Measurements from ENCODE around the gene STARD9. TPM values are rescaled to one million over a fixed set of nuclear protein-coding genes. Genes with fewer than 3 reads are reported as not detected.

Gene STARD9
- polyA plus RNA-seq, 3 donors = 0.39 TPM; not detected in 2

DNA sequence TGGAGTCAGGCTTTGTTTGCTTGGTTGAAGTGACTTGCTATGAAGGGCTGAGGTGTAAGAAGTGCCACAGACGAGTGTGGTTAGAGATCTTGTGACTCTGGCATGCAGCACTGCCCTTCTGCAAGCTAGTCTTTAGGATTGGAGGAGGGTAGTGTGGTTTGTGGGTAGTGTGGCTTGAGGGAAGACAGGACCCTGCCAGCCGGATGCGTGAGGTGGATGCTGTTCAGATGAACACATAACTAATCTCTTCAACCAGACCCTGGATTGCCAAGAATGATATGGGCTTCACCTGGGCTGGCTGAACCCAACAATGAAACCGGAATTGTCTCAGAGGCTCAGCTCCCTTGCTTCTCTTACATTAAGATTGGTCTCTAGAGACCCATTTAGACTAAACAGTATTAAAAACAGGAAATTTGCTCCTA is 32.7 kb downstream of the STARD9 start:
- WGBS (ENCODE audit: insufficient coverage) = 0% methylated on average over 2 of the region's 4 CpGs

DNA sequence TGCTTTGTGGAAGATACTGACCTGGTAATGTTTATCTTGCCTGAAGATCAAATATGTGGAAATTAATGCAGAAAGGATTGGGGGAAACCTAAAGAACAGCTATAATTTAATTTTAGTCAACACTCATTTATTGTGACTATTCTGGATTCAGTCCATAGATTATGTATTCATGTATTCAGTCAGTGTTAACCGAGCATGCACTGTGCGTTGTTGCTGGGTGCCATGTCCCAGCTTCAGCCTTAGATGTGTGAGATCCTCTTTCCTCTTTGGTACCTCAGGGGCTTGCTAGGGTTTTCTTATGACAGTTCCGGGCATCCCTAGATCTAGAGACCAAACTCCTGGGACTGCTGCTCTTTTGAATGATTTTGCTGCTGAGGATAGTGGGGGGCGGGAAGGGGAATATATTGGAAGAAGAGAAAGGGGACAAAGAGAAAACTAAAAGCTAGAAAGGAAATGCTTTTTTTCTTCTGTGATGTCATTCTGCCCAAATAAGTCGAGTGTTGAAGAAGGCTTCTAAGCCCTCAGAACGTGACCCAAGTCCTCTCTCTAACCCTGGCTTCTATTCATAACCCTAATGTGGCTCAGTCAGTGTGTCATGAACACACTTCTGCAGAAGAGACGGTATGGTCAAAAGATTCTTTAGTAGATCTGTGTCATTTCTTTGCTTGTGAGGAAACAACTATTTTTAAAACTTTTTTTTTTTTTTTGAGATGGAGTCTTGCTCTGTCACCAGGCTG is 33.5 kb downstream of the STARD9 start:
- Histone ChIP-seq H4K20me1 (ENCODE audit: insufficient read depth, low read length) (no peaks in the 10 kb centered on the region), H3K79me2 (ENCODE audit: insufficient read depth, low read length) (no peaks in the 10 kb centered on the region), H3K27ac (ENCODE audit: low read depth in 1 of 2, low read length in 2 of 2) (no peak overlapping the region), H3K9me3 (replicated peaks in 1 of 2; ENCODE audit: control insufficient read depth in 1 of 2, insufficient read depth in 1 of 2, low read length in 2 of 2) (no peaks in the 10 kb centered on the region), H3K9ac (ENCODE audit: insufficient read depth, low read length, poor library complexity, severe bottlenecking) (no peak overlapping the region), H3K36me3 (replicated peaks in 1 of 2; ENCODE audit: control insufficient read depth in 1 of 2, insufficient read depth in 2 of 2, low read length in 2 of 2) (no peaks in the 10 kb centered on the region), H3K4me1 (ENCODE audit: control insufficient read depth in 1 of 2, insufficient read depth in 2 of 2, low read length in 2 of 2) (peaks cover 9 to 20% of the 10 kb centered on the region in 2 donors), H3K27me3 (ENCODE audit: control insufficient read depth in 2 of 2, insufficient read depth in 2 of 2, low read length in 2 of 2) (no peaks in the 10 kb centered on the region), H3K4me3 (replicated peaks in 1 of 3; ENCODE audit: low read depth in 2 of 3, low read length in 3 of 3) (no peak overlapping the region), H2AFZ (ENCODE audit: insufficient read depth, low read depth, low read length, poor library complexity, severe bottlenecking) (no peak overlapping the region), H3K4me2 (replicated peaks; ENCODE audit: extremely low read depth, low read length, poor library complexity, severe bottlenecking) (no peak overlapping the region)
- no peaks in the 10 kb centered on the region for H3K9me3 Mint-ChIP-seq
- DNase-seq = no peak
- peaks cover 0 to 6% (median 1%) of the 10 kb centered on the region in 3 donors for H3K27me3 Mint-ChIP-seq (ENCODE audit: low read depth in 3 of 3)
- no peak overlapping the region for H3K4me3 Mint-ChIP-seq
- TF ChIP-seq, protein P1, sequence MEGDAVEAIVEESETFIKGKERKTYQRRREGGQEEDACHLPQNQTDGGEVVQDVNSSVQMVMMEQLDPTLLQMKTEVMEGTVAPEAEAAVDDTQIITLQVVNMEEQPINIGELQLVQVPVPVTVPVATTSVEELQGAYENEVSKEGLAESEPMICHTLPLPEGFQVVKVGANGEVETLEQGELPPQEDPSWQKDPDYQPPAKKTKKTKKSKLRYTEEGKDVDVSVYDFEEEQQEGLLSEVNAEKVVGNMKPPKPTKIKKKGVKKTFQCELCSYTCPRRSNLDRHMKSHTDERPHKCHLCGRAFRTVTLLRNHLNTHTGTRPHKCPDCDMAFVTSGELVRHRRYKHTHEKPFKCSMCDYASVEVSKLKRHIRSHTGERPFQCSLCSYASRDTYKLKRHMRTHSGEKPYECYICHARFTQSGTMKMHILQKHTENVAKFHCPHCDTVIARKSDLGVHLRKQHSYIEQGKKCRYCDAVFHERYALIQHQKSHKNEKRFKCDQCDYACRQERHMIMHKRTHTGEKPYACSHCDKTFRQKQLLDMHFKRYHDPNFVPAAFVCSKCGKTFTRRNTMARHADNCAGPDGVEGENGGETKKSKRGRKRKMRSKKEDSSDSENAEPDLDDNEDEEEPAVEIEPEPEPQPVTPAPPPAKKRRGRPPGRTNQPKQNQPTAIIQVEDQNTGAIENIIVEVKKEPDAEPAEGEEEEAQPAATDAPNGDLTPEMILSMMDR (IDR thresholded peaks at IDR 0.05) = no peak
- 28% methylated on average over 2 of the region's 7 CpGs for WGBS (ENCODE audit: insufficient coverage)
- intact Hi-C loops (cut with micrococcal nuclease) = no loop called here
- no peak overlapping the region for H3K27ac Mint-ChIP-seq
- peaks cover 30% of the 10 kb centered on the region for H3K4me1 Mint-ChIP-seq
- H3K36me3 Mint-ChIP-seq = no peaks in the 10 kb centered on the region

More for the DNA sequence above, 32.7 kb downstream of the STARD9 start:
- Mint-ChIP-seq H3K27ac (no peak overlapping the region), H3K4me3 (no peak overlapping the region), H3K27me3 (ENCODE audit: low read depth in 3 of 3) (peaks cover 0 to 3% (median 1%) of the 10 kb centered on the region in 3 donors), H3K4me1 (peaks cover 30% of the 10 kb centered on the region), H3K9me3 (peaks cover 0 to 1% (median 0%) of the 10 kb centered on the region in 7 donors), H3K36me3 (no peaks in the 10 kb centered on the region)
- intact Hi-C loops (cut with micrococcal nuclease) = no loop called here
- no peaks in the 10 kb centered on the region for H3K79me2 ChIP-seq (ENCODE audit: insufficient read depth, low read length)
- H3K4me1 ChIP-seq (ENCODE audit: control insufficient read depth in 1 of 2, insufficient read depth in 2 of 2, low read length in 2 of 2) = peaks cover 9 to 20% of the 10 kb centered on the region in 2 donors
- no peak overlapping the region for H3K4me2 ChIP-seq (replicated peaks; ENCODE audit: extremely low read depth, low read length, poor library complexity, severe bottlenecking)
- H3K27ac ChIP-seq (ENCODE audit: low read depth in 1 of 2, low read length in 2 of 2) = no peak overlapping the region
- TF ChIP-seq, protein P1 (IDR thresholded peaks at IDR 0.05) = no peak
- no peak overlapping the region for H3K9ac ChIP-seq (ENCODE audit: insufficient read depth, low read length, poor library complexity, severe bottlenecking)
- H3K27me3 ChIP-seq (ENCODE audit: control insufficient read depth in 2 of 2, insufficient read depth in 2 of 2, low read length in 2 of 2) = no peaks in the 10 kb centered on the region
- no peaks in the 10 kb centered on the region for H4K20me1 ChIP-seq (ENCODE audit: insufficient read depth, low read length)
- no peak for DNase-seq
- H2AFZ ChIP-seq (ENCODE audit: insufficient read depth, low read depth, low read length, poor library complexity, severe bottlenecking) = no peak overlapping the region
- H3K4me3 ChIP-seq (replicated peaks in 1 of 3; ENCODE audit: low read depth in 2 of 3, low read length in 3 of 3) = no peak overlapping the region
- H3K9me3 ChIP-seq (replicated peaks in 1 of 2; ENCODE audit: control insufficient read depth in 1 of 2, insufficient read depth in 1 of 2, low read length in 2 of 2) = no peaks in the 10 kb centered on the region
- no peaks in the 10 kb centered on the region for H3K36me3 ChIP-seq (replicated peaks in 1 of 2; ENCODE audit: control insufficient read depth in 1 of 2, insufficient read depth in 2 of 2, low read length in 2 of 2)
